KOPT-K1 (cell line): ENCODE results near the gene ZEB1.
A peak's percentile ranks its signal among the peaks of the same experiment; 100 is the strongest.

ENCODE experiments used
- H3K27ac ChIP-seq: fragments of 200-600 bp; sonication (generic); 2 replicates; pipeline ENCODE4 v1.5.1; 2016; ENCODE audit warnings: antibody characterized with exemption, mild to moderate bottlenecking, low read depth, low read length; ENCODE audit not compliant: poor library complexity, severe bottlenecking
- H3K36me3 ChIP-seq: fragments of 200-600 bp; sonication (generic); 2 replicates; pipeline ENCODE4 v1.5.1; 2017; ENCODE audit warnings: antibody characterized with exemption, mild to moderate bottlenecking, low read length, moderate library complexity; ENCODE audit not compliant: insufficient read depth
- H3K9me3 ChIP-seq: fragments of 200-600 bp; sonication (generic); 2 replicates; pipeline ENCODE4 v1.5.1; 2017; ENCODE audit warnings: antibody characterized with exemption, low read length, mild to moderate bottlenecking; ENCODE audit not compliant: insufficient read depth, poor library complexity, severe bottlenecking

The ZEB1 gene

DNA sequence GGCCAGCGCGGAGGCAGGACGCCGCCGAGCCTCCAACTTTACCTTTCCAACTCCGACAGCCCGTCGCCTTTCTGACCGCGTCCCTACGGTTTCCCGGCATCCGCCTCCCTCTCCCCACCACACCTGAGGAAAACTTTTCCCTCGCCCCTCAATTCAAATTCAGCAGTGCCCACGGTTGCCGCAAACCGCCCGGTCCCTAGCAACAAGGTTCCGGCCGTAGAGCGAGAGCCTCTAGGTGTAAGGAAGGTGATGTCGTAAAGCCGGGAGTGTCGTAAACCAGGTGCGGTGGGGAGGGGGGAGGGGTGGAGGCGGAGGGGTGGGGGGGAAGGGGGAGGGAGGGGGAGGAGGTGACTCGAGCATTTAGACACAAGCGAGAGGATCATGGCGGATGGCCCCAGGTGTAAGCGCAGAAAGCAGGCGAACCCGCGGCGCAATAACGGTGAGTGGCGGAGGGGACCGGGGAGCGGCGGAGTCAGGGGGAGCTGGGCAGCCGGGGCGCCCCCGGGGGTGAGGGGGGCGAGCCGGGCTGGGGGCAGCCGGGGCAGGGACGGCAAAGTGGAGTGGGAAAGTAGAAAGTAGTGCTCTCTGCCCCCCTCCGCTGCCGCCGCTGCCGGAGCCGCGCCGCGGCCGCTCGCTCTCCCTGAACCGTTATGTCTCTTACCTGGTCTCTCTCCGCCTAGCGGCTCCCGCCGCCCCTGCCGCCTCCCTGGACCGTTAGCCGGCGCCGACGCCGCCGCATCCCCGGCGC lies at the start of gene ZEB1:
Gene ZEB1, plus strand, starts transcription at position 363 of the 748 bp plus-strand sequence. Its CDS starts 19 bp downstream, at position 382.
- Histone ChIP-seq H3K36me3 (no peaks in the 10 kb centered on the region), H3K27ac (peak within 1 kb of the TSS; percentile 99), H3K9me3 (no peaks in the 10 kb centered on the region)

GRCh38 chr10:31270954-31271353 lies 48.1 kb upstream of the ZEB1 start:
- Histone ChIP-seq H3K9me3 (peaks cover 15% of the 10 kb centered on the region), H3K36me3 (no peaks in the 10 kb centered on the region), H3K27ac (no peak overlapping the region)

DNA sequence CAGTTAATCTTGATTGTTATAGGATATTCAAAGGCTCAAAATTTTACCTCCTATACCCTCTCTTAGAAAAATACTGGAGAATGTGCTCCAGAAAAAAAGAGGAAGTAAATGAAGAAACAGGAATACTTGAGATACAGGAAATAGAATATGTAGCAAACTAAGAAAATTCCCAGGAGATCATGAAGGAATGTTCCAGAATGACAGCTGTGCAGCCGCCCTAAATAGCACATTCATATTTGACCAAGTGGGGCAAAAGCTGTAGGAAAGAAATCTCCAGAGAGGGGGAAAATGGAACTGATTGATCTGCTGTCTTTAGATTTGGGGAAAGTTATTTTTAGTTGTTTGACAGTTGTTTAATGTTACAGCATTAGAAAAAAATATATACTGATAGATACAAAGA lies 46.2 kb upstream of the ZEB1 start:
- peaks cover 15% of the 10 kb centered on the region for H3K9me3 ChIP-seq
- H3K36me3 ChIP-seq: no peaks in the 10 kb centered on the region
- H3K27ac ChIP-seq: no peak overlapping the region

DNA sequence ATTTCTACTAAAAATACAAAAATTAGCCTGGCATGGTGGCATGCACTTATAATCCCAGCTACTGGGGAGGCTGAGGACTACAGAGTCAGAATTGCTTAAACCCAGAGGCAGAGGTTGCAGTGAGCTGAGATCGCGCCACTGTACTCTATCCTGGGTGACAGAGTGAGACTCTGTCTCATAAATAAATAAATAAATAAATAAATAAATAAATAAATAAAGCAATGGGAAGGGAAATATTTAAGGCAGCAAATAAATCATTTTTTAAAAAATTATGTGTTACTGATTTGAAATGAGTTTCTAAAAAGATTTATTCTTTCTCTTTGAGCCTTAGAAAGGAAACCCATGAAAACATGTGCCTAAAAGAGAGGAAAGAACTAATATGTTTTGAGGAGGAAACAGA lies 45.2 kb upstream of the ZEB1 start:
- Histone ChIP-seq H3K9me3 (peaks cover 15% of the 10 kb centered on the region), H3K27ac (no peak overlapping the region), H3K36me3 (no peaks in the 10 kb centered on the region)

- Histone ChIP-seq H3K36me3 (no peaks in the 10 kb centered on the region), H3K9me3 (peaks cover 15% of the 10 kb centered on the region), H3K27ac (no peak overlapping the region)
Measured at GRCh38 chr10:31274310-31274709, 44.7 kb upstream of the ZEB1 start.

DNA sequence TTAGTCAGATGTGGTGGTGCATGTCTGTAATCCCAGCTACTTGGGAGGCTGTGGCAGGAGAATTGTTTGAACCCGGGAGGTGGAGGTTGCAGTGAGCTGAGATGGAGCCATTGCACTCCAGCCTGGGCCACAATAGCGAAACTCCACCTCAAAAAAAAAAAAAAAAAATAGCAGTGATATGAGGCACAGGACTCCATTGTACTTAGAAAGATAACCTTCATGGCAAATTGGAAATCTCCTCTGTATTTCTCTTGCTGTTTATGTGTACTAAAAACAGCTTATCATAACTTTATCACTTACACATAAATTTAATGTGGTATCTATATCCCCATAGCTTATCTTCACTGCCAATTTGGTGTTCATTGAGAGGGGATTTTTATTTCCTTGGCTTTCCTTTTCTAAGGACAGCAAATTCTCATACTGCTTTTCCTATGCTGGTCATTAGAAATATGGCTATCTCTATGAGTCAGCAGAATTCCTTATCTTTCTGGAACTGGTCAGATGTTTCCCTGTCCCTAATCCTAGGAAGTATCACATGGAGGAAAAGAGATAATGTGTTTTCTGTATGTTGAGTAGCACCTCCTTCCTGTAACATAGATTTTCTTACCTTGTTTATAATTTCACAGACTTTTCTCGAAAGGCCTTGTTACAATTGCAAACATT lies 40.6 kb upstream of the ZEB1 start:
- Histone ChIP-seq H3K9me3 (peaks cover 4% of the 10 kb centered on the region), H3K36me3 (no peaks in the 10 kb centered on the region), H3K27ac (no peak overlapping the region)

DNA sequence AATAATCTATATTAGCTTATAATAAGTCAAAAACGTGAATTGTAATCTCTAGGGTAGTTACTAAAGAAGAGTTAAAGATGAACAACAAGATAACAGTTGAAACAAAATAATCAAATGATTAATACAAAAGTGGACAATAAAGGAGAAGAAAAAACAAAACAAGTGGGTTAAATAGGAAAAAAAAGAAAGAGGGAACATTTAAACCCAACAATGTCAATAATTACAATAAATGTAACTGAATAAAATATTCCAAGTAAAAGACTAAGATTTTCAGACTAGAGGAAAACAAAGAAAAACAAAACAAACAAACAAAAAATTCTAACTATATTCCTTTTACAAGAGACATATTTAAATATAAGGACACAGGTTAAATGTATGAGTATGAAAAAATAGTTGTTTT lies 38.0 kb upstream of the ZEB1 start:
- H3K36me3 ChIP-seq: no peaks in the 10 kb centered on the region
- H3K27ac ChIP-seq: no peak overlapping the region
- H3K9me3 ChIP-seq: peaks cover 7% of the 10 kb centered on the region

DNA sequence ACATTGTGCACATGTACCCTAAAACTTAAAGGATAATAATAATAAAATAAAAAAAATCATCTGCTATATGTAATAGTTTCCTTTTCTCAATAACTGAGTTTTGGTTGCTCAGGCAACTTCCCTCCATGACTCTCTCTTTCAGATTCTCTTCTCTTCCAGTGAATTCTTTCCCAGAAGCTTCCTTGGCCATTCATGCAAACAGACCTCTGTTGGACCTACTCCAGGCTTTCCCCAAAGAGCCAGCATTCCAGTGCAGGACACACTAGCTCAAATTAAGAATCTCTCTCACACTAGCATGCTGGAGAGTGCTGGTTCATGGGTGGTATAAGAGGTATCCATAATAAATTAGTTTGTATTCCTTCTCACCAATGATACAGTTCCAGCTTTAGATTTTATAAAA lies 31.0 kb upstream of the ZEB1 start:
- Histone ChIP-seq H3K9me3 (peaks cover 7% of the 10 kb centered on the region), H3K36me3 (no peaks in the 10 kb centered on the region), H3K27ac (no peak overlapping the region)

DNA sequence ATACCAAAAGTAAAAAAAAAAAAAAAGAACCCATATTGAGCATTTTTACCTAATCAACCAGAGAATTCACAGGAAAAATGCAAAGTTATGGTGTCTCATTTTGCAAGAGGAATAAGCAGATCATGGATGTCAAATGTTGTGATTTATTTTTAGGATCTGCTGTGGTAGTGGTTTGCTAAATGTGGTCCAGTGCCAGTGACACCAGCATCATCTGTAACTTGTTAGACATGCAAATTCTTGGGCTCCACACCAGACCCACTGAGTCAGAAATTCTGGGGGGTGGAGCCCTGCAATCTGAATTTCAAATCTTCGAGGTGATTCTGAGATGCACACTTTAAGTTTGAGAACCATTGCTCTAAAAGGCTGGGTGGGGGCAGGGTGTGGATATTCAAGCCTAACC lies 30.1 kb upstream of the ZEB1 start:
- Histone ChIP-seq H3K36me3 (no peaks in the 10 kb centered on the region), H3K9me3 (no peaks in the 10 kb centered on the region), H3K27ac (no peak overlapping the region)

DNA sequence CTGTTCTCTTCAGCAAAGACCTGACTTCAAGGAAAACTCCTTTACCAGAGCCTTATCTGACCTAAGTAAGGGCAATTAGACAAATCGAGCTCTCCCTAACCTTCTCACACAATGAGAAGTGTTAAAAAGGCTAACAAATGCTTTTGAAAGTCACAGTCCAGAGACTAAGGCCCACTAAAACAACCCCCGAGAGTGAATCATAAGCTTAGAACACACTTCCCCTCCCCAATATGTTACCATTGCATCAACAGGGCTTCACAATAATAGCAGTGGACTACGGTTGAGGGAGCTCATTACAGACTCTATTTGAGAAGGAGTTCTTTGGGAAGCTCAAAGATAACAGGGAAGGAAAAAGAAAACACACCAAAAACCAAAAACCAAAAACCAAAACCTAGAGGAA lies 28.6 kb upstream of the ZEB1 start:
- Histone ChIP-seq H3K27ac (no peak overlapping the region), H3K36me3 (no peaks in the 10 kb centered on the region), H3K9me3 (no peaks in the 10 kb centered on the region)

- H3K9me3 ChIP-seq: peaks cover 2% of the 10 kb centered on the region
- H3K27ac ChIP-seq: no peak overlapping the region
- H3K36me3 ChIP-seq: no peaks in the 10 kb centered on the region
Measured at GRCh38 chr10:31291123-31291522, 27.9 kb upstream of the ZEB1 start.

- Histone ChIP-seq H3K36me3 (no peaks in the 10 kb centered on the region), H3K9me3 (peaks cover 3% of the 10 kb centered on the region), H3K27ac (no peak overlapping the region)
Measured at GRCh38 chr10:31294558-31294957, 24.5 kb upstream of the ZEB1 start.

GRCh38 chr10:31296754-31297153 lies 22.3 kb upstream of the ZEB1 start:
- H3K36me3 ChIP-seq: no peaks in the 10 kb centered on the region
- no peak overlapping the region for H3K27ac ChIP-seq
- H3K9me3 ChIP-seq: peaks cover 3% of the 10 kb centered on the region

GRCh38 chr10:31299119-31299518 lies 19.9 kb upstream of the ZEB1 start:
- no peaks in the 10 kb centered on the region for H3K36me3 ChIP-seq
- H3K9me3 ChIP-seq: peaks cover 3% of the 10 kb centered on the region
- peak overlapping the region; percentile 50 for H3K27ac ChIP-seq

- Histone ChIP-seq H3K27ac (no peak overlapping the region), H3K9me3 (no peaks in the 10 kb centered on the region), H3K36me3 (no peaks in the 10 kb centered on the region)
Measured at GRCh38 chr10:31303212-31303611, 15.8 kb upstream of the ZEB1 start.
